C4-2B (cell line): Measurements from ENCODE around the gene FEM1B.

Experiments
- H3K27ac ChIP-seq: fragments of 450-650 bp; 2 replicates; pipeline ENCODE4 v1.5.1; 2017
- CTCF ChIP-seq: fragments of 450-650 bp; conservative IDR thresholded peaks from 2 replicates; pipeline ENCODE4 v1.5.1; 2017; ENCODE audit warnings: mild to moderate bottlenecking
- ZFX ChIP-seq: fragments of 450-650 bp; IDR thresholded peaks from 2 replicates; pipeline ENCODE4 v1.6.1; 2017

Gene FEM1B

GRCh38 chr15:68321229-68321628 is 43.7 kb downstream of the FEM1B start:
- no peak for TF ChIP-seq ZFX
- no peak for TF ChIP-seq CTCF

GRCh38 chr15:68322796-68323195 is 45.3 kb downstream of the FEM1B start:
- no peak overlapping the region for H3K27ac ChIP-seq
- TF ChIP-seq ZFX (no peak), CTCF (no peak)

More at GRCh38 chr15:68321229-68321628, 43.7 kb downstream of the FEM1B start:
- H3K27ac ChIP-seq, result no peak overlapping the region

GRCh38 chr15:68325726-68326125 is 48.2 kb downstream of the FEM1B start:
- TF ChIP-seq ZFX (no peak), CTCF (no peak)
- no peak overlapping the region for H3K27ac ChIP-seq

GRCh38 chr15:68326711-68327354 is 49.3 kb downstream of the FEM1B start:
- TF ChIP-seq CTCF (no peak), ZFX (no peak)
- H3K27ac ChIP-seq, result no peak overlapping the region

GRCh38 chr15:68328443-68328842 is 50.9 kb downstream of the FEM1B start:
- H3K27ac ChIP-seq, result no peak overlapping the region
- TF ChIP-seq ZFX (no peak), CTCF (no peak)

GRCh38 chr15:68328964-68329363 is 51.4 kb downstream of the FEM1B start:
- H3K27ac ChIP-seq, result no peak overlapping the region
- TF ChIP-seq CTCF (no peak), ZFX (no peak)

- TF ChIP-seq CTCF (no peak), ZFX (no peak)
- no peak overlapping the region for H3K27ac ChIP-seq
Measured at GRCh38 chr15:68330416-68330815, 52.9 kb downstream of the FEM1B start.
